GM21390 (cell line): ENCODE data around the gene CD33.

Experiments used
- ATAC-seq: cut with Tn5 transposase; IDR thresholded peaks from one replicate; pipeline ENCODE4 v1.9.1; 2021; ENCODE audit not compliant: unreplicated experiment

The CD33 gene

GRCh38 chr19:51258165-51259160 is 33.6 kb downstream of the CD33 start:
- ATAC-seq: no peak

- ATAC-seq: no peak
These were observed 34.7 kb downstream of the CD33 start for GRCh38 chr19:51259348-51260245.

DNA sequence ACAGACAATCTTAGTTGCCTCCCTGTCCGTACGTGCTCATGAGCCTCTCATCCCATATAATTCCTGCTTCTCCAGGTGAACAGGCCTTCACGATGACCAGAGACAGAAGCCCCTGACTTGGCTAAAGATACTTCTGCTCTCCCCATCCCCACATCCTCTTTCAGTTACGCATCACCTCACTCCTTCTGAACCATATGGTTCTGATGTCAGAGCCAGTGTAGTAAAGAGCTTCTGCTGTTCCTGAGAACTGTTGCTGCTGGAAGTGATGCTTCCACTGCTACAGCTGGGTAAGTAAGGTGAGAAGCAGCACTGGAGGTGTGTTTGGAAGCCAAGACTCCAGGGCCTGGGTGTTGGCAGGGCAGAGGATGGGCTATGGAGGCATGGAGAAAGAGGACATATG is 38.9 kb downstream of the CD33 start:
- no peak for ATAC-seq

- no peak for ATAC-seq
These were observed 46.2 kb downstream of the CD33 start for GRCh38 chr19:51271067-51271466.

DNA sequence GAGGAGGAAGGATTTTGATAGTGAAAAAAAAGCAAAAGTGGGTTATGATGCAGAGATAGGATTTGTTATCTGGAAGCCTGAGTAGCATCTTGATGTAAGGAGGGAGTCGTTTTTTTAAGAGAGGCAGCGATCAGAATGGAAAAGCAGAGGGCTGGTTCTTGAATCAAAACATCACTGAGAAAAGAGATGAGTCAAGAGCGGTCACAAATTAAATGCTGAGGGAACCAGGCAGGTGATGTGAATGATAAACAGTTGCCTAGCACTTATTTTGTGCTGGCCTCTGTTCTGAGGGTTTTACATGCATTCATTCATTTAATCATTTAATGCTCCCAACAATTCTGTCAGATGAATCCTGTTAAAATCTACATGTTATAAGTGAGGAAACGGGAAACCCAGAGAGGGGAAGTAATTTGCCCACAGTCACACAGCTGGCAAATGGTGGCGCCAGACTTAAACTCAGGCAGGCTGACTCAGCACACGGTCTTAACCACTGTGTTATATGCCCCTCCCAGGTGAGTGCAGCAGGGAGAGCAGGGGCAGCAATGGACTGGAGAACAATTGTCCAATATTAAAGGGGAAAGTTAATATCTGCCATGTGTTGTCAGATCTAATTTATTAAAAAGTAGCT is 47.4 kb downstream of the CD33 start:
- no peak for ATAC-seq

- ATAC-seq: no peak
These were observed 49.3 kb downstream of the CD33 start for GRCh38 chr19:51274049-51274770.

DNA sequence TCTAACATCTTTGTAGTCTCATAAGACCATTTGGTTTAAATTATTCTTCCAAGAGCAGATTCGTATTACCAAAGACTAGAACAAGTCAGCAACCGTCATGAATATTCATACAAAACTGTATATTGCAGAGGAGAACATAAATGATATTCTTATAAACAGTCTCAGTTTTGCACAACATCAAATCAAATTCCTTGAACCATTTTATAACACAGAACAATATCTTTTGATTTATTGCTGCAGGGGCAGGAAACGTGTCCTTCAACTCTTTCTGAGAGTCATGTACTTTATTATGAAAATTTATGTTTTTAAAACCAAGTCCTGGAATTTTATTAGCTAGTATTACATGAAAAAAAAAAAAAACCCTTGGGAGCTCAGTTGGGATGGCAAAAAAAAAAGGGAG is 52.2 kb downstream of the CD33 start:
- no peak for ATAC-seq

- ATAC-seq: no peak
These were observed 57.5 kb downstream of the CD33 start for GRCh38 chr19:51282335-51282734.

DNA sequence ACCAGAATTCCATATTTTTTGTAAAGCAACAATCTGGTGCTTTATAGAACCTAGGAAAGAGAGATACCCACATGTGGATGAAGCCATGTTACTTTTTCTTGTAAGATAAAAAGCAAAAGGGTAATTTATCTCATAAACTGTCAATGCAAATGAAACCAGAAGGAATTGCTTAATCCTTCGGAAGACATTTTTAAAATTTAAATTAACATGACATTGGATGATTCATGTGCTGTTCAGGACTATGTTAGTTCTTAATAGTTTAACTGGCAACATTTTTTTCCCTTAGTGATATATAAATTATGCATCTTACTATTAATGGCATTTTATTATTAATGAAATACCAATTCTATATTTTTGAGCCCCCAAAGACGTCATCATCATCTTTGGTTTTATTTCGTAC is 60.8 kb downstream of the CD33 start:
- ATAC-seq: no peak
